ENCODE results near the gene C17orf107.

DNA sequence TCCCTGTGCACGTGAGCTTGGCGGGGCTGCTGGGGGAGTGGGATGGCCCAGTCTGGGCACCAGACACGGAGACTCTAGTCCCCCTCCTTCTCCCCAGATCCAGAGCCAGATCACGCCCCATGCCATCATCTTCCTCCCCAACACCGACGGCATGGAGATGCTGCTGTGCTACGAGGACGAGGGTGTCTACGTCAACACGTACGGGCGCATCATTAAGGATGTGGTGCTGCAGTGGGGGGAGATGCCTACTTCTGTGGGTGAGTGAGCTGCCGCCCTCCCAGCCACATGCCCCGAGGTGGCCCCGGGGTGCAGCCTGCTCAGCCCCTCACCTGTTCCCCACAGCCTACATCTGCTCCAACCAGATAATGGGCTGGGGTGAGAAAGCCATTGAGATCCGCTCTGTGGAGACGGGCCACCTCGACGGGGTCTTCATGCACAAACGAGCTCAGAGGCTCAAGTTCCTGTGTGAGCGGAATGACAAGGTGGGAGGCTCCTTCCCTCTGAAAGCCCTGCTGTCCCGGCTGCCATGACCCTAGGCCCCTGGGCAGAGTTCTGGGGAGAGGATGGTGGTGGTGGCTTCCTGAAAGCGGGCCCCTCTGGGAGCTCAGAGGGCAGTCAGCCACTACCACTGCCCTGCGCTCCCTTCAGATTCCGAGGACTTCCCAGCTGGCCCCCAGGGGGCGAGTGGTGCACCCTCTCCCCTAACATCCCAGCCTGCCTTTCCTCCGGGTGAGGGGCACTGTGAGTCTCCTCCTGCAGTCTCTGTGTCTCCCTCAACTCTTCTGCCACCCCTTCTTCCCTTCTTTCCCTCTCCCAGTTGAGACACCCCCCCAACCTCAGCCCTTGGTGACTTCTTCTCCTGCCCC is 2.8 kb upstream of the C17orf107 start:
- TF ChIP-seq CTCF (IDR thresholded peaks at IDR 0.05) (no peak), POLR2A (IDR thresholded peaks at IDR 0.05) (no peak)
